SK-N-SH (cell line): ENCODE results near the gene PROSER3.

ENCODE experiments used
- CTCF ChIP-seq: fragments of 200-600 bp; sonication (generic); IDR thresholded peaks from 2 replicates; pipeline ENCODE4 v1.6.1; 2017; ENCODE audit warnings: antibody characterized with exemption, mild to moderate bottlenecking, moderate library complexity
- EP300 ChIP-seq, 2 experiments: IDR thresholded peaks; 2 replicates each; pipeline versions ENCODE4 v1.4.0 to v1.6.1; 2012; ENCODE audit warnings: borderline replicate concordance in 1 of 2, low read depth in 1 of 2, low read length in 1 of 2
- EZH2phosphoT487 ChIP-seq: fragments of 200-600 bp; sonication (generic); IDR thresholded peaks from 2 replicates; pipeline ENCODE4 v1.6.1; 2017; ENCODE audit warnings: low read depth, mixed run types, mild to moderate bottlenecking, antibody characterized with exemption, moderate library complexity, borderline replicate concordance
- GATA2 ChIP-seq: sonication (generic); formaldehyde crosslinking; IDR thresholded peaks from 2 replicates; pipeline ENCODE4 v1.5.0; 2020; ENCODE audit warnings: mild to moderate bottlenecking, missing genetic modification reagents
- TAF1 ChIP-seq: IDR thresholded peaks from 2 replicates; pipeline ENCODE4 v1.6.1; 2012; ENCODE audit warnings: low read depth, mild to moderate bottlenecking, low read length, moderate library complexity, borderline replicate concordance
- TEAD4 ChIP-seq: IDR thresholded peaks from 2 replicates; pipeline ENCODE4 v1.4.0; 2012; ENCODE audit warnings: mild to moderate bottlenecking, borderline replicate concordance; ENCODE audit not compliant: insufficient read depth
- YY1 ChIP-seq: IDR thresholded peaks from 2 replicates; pipeline ENCODE4 v1.4.0; 2012; ENCODE audit warnings: low read depth, mild to moderate bottlenecking

- TF ChIP-seq TAF1 (no peak), CTCF (no peak), YY1 (no peak), TEAD4 (no peak), EP300 (IDR thresholded peaks at IDR 0.05; ENCODE audit: borderline replicate concordance in 1 of 2, low read depth in 1 of 2, low read length in 1 of 2) (no peak), EZH2phosphoT487 (no peak), GATA2 (CRISPR knock-in tag) (no peak)
Measured at GRCh38 chr19:35721374-35721773, 36.6 kb upstream of the PROSER3 start.
